ENCODE measurements around the gene L3MBTL1.
"Not testable (repeated sequence)": the region's sequence is repeated elsewhere in the genome, so short reads cannot be mapped to it uniquely, and the experiment has no call there.

L3MBTL1 gene

DNA sequence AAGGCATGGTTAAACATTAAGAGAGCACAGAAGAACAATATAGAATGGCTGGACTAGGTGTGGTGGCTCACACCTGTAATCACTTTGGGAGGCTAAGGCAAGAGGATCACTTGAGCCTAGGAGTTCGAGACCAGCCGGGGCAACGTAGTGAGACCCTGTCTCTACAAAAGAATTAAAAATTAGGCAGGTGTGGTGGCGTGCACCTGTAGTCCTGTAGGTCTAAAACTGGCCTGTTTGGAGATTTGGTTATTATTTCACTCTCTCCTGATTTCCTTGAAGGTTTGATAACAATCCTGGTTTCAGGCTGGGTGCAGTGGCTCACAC lies 34.2 kb upstream of the L3MBTL1 start:
- TF ChIP-seq ZFX (IDR thresholded peaks at IDR 0.05; ENCODE audit: borderline replicate concordance) = no peak
- TF ChIP-seq, protein P1, sequence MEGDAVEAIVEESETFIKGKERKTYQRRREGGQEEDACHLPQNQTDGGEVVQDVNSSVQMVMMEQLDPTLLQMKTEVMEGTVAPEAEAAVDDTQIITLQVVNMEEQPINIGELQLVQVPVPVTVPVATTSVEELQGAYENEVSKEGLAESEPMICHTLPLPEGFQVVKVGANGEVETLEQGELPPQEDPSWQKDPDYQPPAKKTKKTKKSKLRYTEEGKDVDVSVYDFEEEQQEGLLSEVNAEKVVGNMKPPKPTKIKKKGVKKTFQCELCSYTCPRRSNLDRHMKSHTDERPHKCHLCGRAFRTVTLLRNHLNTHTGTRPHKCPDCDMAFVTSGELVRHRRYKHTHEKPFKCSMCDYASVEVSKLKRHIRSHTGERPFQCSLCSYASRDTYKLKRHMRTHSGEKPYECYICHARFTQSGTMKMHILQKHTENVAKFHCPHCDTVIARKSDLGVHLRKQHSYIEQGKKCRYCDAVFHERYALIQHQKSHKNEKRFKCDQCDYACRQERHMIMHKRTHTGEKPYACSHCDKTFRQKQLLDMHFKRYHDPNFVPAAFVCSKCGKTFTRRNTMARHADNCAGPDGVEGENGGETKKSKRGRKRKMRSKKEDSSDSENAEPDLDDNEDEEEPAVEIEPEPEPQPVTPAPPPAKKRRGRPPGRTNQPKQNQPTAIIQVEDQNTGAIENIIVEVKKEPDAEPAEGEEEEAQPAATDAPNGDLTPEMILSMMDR (IDR thresholded peaks at IDR 0.05) = no peak
- no peak overlapping the region for H3K27ac ChIP-seq

DNA sequence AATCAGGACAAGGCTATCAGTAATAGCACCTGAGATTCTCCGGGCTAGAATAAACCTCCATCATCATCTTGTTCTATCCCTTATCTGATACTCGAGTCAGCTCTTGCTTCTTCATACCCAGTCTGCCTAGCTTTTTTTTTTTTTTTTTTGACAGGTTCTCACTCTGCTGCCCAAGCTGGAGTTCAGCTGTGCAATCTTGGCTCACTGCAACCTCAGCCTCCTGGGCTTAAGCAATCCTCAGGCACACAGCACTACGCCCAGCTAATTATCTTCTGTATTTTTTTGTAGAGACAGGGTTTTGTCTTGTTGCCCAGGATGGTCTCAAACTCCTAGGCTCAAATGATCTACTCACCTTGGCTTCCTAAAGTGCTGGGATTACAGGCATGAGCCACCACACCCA lies 30.3 kb upstream of the L3MBTL1 start:
- TF ChIP-seq ZFX (IDR thresholded peaks at IDR 0.05; ENCODE audit: borderline replicate concordance) = no peak
- TF ChIP-seq, protein P1 (IDR thresholded peaks at IDR 0.05) = no peak
- no peak overlapping the region for H3K27ac ChIP-seq

DNA sequence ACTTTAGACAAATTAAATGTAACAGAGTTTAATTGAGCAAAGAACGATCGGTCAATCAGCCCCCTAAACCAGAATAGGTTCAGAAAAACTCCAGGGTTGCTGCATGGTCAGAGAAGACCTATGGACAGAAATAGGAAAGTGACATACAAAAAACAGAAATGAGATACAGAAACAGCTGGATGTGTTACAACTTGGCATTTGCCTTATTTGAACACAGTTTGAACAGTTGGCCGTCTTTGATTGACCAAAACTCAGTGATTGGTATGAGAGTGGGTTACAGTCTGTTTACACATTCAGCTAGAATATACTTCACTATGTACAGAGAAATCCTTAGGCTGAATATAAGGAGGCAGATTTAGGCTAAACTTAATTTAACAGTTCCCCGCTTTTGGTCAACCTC lies 29.9 kb upstream of the L3MBTL1 start:
- no peak for TF ChIP-seq ZFX (IDR thresholded peaks at IDR 0.05; ENCODE audit: borderline replicate concordance)
- TF ChIP-seq, protein P1 (IDR thresholded peaks at IDR 0.05) = no peak
- no peak overlapping the region for H3K27ac ChIP-seq

DNA sequence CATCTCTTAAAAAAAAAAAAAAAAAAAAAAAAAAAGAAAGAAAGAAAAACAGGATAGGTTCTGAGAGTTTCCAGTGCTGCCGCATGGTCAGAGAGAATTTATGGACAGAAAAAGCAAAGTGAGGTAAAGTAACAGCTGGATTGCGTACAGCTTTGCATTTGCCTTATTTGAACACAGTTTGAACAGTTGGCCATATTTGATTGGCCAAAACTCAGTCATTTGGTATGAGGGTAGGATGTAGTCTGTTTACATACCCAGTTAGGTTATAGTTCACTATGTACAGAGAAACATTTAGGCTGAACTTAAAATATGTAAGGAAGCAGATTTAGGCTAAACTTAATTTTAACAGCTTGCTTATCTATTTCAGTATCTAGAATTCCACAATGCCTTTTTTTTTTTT lies 17.5 kb upstream of the L3MBTL1 start:
- no peak overlapping the region for H3K27ac ChIP-seq
- no peak for TF ChIP-seq ZFX (IDR thresholded peaks at IDR 0.05; ENCODE audit: borderline replicate concordance)
- TF ChIP-seq, protein P1 (IDR thresholded peaks at IDR 0.05) = no peak

DNA sequence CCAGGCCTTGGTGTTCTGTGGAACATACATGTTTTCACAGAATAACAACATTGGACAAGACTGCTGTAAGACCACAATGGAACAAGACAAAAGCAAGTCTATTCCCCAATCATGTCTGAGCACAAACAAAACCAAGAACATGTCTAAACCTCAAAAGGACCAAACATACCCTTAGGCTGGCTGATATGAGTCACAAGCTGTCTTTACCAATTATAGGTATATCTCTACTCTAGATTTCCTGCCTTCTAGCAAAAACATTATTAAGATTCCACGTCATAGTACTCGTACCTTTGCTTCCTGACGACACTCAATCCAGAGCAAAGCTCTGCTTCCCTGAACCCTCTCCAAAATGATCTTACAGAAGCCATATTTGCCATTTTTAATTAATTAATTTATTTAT lies 15.4 kb upstream of the L3MBTL1 start:
- TF ChIP-seq, protein P1 (IDR thresholded peaks at IDR 0.05) = no peak
- TF ChIP-seq ZFX (IDR thresholded peaks at IDR 0.05; ENCODE audit: borderline replicate concordance) = no peak
- no peak overlapping the region for H3K27ac ChIP-seq

DNA sequence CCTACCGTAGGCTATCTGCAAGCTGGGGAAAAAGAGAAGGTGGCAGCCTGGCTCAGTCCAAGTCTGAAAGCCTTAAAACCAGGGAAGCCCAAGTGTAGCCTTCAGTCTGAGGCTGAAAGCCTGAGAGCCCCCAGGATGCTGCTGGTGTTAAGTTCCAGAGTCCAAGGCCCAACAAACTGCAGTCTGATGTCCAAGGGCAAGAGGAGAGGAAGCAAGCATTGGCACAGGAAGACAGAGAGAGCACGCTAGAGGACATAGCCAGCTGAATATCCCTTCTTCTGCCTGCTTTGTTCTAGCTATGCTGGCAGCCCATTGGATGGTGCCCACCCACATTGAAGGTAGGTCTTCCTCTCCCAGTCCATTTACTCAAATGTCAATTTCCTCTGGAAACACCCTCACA lies 12.1 kb upstream of the L3MBTL1 start:
- TF ChIP-seq, protein P1 (IDR thresholded peaks at IDR 0.05) = no peak
- TF ChIP-seq ZFX (IDR thresholded peaks at IDR 0.05; ENCODE audit: borderline replicate concordance) = no peak
- H3K27ac ChIP-seq = no peak overlapping the region

DNA sequence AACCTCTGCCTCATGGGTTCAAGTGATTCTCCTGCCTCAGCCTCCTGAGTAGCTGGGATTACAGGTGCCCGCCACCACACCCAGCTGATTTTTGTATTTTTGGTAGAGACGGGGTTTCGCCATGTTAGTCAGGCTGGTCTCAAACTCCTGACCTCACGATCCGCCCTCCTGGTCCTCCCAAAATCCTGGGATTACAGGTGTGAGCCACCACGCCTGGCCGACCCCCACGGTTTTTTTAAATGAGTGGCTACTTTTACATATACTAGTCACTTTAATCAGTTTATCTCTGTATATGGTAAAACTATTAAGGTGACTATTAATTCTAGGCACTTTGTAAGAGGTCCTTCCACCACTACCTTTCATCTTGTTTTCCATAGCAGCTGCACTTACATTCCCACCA lies 5.5 kb upstream of the L3MBTL1 start:
- not testable (repeated sequence) for H3K27ac ChIP-seq

DNA sequence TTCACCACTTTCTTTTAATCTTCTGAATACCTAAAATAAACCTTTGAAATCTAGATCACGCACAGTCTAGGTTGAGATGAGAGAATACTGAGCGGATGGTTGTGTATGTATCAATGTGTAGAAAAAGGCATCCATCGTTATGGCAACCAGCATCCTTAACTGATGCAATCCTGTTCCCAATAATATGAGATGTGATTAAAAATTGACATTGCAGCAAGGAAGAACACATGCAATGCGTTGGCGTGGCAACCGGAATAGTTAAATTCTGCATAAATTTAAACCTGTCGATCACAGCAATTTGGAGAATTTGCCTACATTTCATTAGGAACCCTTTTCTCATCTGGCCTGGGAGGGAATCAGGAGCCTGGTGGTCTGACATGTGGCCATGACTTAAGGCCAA lies 1.3 kb upstream of the L3MBTL1 start:
- TF ChIP-seq, protein P1 (IDR thresholded peaks at IDR 0.05) = no peak
- no peak for TF ChIP-seq ZFX (IDR thresholded peaks at IDR 0.05; ENCODE audit: borderline replicate concordance)
- H3K27ac ChIP-seq = no peak overlapping the region

All from 22Rv1 (cell line).